IPS-NIHi11 (cell line): ENCODE measurements around the gene ZBTB47.

Experiments
- DNase-seq: peaks from one replicate; pipeline ENCODE4 v3.0.0; 2012; ENCODE audit warnings: mixed read lengths, low spot score

The ZBTB47 gene

GRCh38 chr3:42712688-42713372, 59.3 kb downstream of the ZBTB47 start:
- DNase-seq = no peak

DNA sequence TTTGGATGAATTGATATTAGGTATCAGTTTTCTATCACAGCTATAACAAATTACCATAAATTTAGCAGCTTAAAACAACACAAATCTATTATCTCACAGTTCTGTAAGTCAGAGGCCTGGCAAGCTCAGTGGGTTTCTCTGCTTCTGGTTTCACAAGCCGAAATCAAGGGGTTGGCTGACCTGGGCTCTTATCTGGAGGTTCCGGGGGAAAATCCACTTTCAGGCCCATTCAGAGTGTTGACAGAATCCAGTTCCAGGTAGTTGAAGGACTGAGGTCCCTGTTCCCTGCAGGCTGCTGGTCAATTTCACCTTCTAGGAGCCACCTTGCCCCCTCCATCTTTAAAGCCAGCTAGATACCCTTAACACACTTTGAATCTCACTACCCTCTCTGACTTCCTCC, 60.2 kb downstream of the ZBTB47 start:
- no peak for DNase-seq

DNA sequence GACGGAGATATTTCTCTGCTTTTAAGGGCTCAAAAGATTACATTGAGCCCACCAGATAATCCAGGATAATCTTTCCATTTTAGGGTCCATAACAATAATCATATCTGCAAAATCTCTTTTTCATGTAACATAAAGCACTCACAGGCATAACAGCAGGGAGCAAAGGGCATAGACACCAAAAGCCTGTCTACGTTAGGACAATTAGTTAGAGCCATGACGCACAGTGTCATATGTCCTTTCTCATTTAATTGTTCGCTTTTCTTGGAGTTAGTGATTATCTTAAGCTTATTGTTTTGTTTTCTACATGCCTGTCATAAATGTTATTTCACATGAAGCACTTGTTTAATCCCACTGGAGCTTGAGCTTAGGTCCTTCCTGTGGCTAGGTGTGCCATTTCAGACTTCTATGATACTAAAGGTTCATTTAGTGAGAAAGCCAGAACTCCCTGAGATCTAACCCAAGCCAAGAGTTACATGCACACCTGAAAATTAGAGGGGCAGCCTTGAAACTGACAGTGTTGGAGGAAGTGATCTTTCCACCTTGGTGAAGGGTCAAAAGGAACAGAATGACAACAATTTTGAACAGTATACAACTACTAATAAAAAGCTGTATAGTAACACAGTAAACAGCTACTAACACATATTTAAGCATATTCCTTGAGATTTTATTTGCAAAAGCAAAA, 60.8 kb downstream of the ZBTB47 start:
- DNase-seq = no peak
